Esophagus squamous epithelium (tissue), 4 donors: ENCODE measurements around the gene AGAP2.

ENCODE experiments used
- CTCF ChIP-seq, 6 experiments: fragments of 450-650 bp in 4 of 6; fragments of 200-600 bp in 2 of 6; sonication (generic) in 2 of 6; IDR thresholded peaks; one replicate each; pipeline ENCODE4 v1.5.1; 2016 to 2019; ENCODE audit warnings: antibody characterized with exemption in 6 of 6, mild to moderate bottlenecking in 4 of 6, moderate library complexity in 4 of 6
- POLR2A ChIP-seq, 4 donors: fragments of 450-650 bp; IDR thresholded peaks; one replicate each; pipeline ENCODE4 v1.6.1; 2017; ENCODE audit warnings: antibody characterized with exemption in 4 of 4, mild to moderate bottlenecking in 4 of 4, moderate library complexity in 3 of 4

GRCh38 chr12:57743769-57744168 is 5.2 kb upstream of the AGAP2 start:
- TF ChIP-seq CTCF (IDR thresholded peaks at IDR 0.05) (no peak), POLR2A (IDR thresholded peaks at IDR 0.05) (no peak)
